Measurements from ENCODE around the gene SAPCD1.
A peak's percentile ranks its signal among the peaks of the same experiment; 100 is the strongest.

Gene SAPCD1

DNA sequence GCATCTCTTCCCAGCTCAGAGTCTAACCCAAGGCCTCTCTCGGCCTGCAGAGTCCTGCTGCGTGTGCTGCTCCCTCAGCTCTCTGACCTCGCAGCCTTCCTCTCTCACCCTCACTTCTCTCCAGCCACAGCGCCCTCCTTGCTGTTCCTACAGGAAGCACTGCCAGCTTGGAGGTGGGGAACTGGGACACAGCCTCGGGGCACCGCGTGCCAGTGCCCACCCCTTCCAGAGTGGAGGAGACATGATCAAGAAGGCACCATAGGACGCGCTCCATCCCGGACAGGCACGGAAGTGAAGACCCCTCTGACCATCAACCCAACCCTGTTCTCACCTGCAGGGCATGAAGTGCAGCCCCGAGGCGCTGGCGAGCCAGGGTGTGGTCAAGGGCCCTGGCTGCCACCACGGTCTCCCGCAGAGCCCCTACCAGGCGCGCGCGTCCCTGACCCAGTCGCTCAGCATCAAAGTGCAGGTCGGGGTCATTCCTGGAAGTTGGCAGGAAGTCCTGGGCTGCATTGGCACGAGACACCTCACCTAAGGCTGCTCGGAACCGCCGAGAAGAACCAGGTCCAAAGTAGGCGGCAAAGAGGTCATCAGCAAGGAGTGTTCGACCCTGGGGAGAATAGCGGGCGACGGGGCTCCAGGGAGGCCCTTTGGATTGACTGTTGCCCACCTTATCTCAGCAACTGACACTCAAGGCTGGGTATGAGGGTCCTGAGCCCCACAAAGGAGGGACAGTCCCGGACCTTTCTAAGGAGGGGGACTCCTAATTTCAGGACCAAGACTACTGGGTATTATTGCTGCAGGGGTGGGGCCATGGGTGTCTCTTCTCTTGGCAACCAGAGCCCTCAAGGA is 13.4 kb downstream of the SAPCD1 start:
- peaks cover 11% of the 10 kb centered on the region for H3K36me3 Mint-ChIP-seq (ENCODE audit: low read depth)
- DNase-seq (no peak), ATAC-seq (no peak)
- H3K4me1 Mint-ChIP-seq = peaks cover 55% of the 10 kb centered on the region
- no peaks in the 10 kb centered on the region for H3K9me3 Mint-ChIP-seq
- no peak overlapping the region for H3K27ac Mint-ChIP-seq
- H3K4me3 Mint-ChIP-seq = peak overlapping the region; percentile 4
- no peaks in the 10 kb centered on the region for H3K27me3 Mint-ChIP-seq

- Mint-ChIP-seq H3K27ac (peak overlapping the region; percentile 59), H3K9me3 (no peaks in the 10 kb centered on the region)
- ATAC-seq = peak; percentile 3
Observed at GRCh38 chr6:31776485-31776988, 14.1 kb downstream of the SAPCD1 start.

DNA sequence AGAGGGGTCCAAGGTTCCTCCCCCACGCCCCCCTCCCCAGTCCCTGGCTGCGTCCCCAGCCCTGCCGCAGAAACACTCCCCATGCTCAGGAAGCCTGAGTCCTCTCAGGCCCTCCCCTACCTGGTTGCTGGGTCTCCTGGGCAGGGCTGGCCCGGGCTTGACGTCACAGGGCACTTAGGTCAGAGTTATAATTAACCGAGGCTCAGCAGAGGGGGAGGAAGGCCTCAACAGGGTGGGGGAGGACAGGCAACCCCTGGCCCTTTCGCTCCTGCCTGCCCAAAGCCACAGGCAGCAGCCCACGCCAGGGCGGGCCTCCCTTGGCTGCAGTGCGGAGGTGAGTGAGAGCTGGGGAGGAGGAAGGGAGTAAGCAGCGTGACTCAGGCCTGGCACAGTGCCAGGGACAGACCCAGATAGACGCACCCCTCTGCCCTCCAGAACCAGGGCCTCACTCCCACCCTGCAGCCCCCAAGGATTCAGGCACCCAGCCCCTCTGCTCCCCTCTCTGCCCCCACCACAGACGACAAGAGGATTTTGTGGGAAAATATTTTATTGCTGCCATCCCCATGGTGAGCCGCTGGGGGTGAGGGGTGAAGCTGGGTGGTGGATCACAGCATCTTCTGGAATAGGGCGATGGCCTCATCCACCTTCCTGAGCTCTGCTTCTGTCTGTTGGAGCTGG is 14.7 kb downstream of the SAPCD1 start, which contains the start of gene VWA7:
Gene VWA7 (minus strand): TSS at position 340 of the 678 bp plus-strand sequence. CDS start 549 bp downstream, outside the sequence.
- Mint-ChIP-seq H3K27ac (peak within 1 kb of the TSS; percentile 59), H3K4me1 (peaks cover 43% of the 10 kb centered on the region), H3K9me3 (no peaks in the 10 kb centered on the region), H3K36me3 (ENCODE audit: low read depth) (peaks cover 14% of the 10 kb centered on the region), H3K4me3 (peak within 1 kb of the TSS; percentile 4), H3K27me3 (no peaks in the 10 kb centered on the region)
- peak; percentile 84 for DNase-seq
- peak; percentile 92 for ATAC-seq

More at GRCh38 chr6:31776485-31776988, 14.1 kb downstream of the SAPCD1 start:
- no peaks in the 10 kb centered on the region for H3K27me3 Mint-ChIP-seq
- DNase-seq = no peak
- H3K4me3 Mint-ChIP-seq = peak overlapping the region; percentile 4
- H3K36me3 Mint-ChIP-seq (ENCODE audit: low read depth) = peaks cover 12% of the 10 kb centered on the region
- peaks cover 48% of the 10 kb centered on the region for H3K4me1 Mint-ChIP-seq

- Mint-ChIP-seq H3K4me1 (peaks cover 39% of the 10 kb centered on the region), H3K36me3 (ENCODE audit: low read depth) (peaks cover 18% of the 10 kb centered on the region), H3K4me3 (no peak overlapping the region)
Observed at GRCh38 chr6:31777667-31778050, 15.2 kb downstream of the SAPCD1 start.

GRCh38 chr6:31778193-31778592 is 15.7 kb downstream of the SAPCD1 start:
- ATAC-seq (no peak), DNase-seq (no peak)
- Mint-ChIP-seq H3K27ac (peak overlapping the region; percentile 59), H3K36me3 (ENCODE audit: low read depth) (peaks cover 21% of the 10 kb centered on the region), H3K4me3 (no peak overlapping the region), H3K4me1 (peaks cover 34% of the 10 kb centered on the region), H3K27me3 (no peaks in the 10 kb centered on the region), H3K9me3 (no peaks in the 10 kb centered on the region)

More at GRCh38 chr6:31777667-31778050, 15.2 kb downstream of the SAPCD1 start:
- H3K9me3 Mint-ChIP-seq = no peaks in the 10 kb centered on the region
- peak overlapping the region; percentile 59 for H3K27ac Mint-ChIP-seq
- ATAC-seq (no peak), DNase-seq (no peak)
- H3K27me3 Mint-ChIP-seq = no peaks in the 10 kb centered on the region

DNA sequence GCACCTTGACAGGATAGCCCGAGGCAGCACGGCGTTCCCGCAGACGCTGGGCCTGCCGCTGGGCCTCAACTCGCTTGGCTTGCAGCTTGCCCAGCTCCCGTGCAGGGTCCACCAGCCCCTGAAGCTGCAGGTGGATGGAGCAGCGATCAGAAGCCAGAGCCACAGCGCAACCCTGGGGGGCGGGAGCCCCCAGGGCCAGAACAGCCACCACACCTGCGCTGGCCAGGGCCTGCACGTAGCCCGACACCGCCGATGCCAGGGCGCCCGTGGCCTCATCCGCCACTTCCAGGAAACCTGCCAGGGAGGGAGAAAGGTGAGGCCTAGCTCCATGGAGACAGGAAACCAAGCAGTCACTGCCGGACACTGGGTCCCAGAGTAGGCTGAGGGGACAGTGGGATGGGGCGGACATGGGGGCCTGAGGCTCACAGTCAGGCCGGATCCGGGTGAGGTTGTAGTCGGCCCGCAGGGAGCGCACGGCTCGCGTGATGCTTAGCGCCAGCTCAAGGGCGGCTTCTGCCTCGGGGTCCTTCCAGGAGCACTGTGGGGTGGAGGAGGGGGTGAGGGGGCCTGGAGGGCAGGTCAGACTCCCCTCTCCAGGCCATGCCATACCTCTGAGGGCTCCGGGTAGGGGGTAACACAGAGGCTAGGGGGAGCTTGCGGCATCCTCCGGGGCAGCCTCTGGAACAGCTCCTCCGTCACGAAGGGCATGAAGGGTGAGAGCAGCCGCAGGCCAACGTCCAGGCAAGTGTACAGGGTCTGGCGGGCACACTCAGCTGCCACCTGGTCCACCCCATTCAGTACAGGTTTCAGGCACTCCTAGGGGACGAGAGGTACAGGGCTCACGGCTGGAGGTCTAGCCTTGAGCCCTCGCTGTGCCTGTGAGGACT is 16.8 kb downstream of the SAPCD1 start:
- no peak for ATAC-seq

GRCh38 chr6:31779908-31780307 is 17.5 kb downstream of the SAPCD1 start:
- Mint-ChIP-seq H3K36me3 (ENCODE audit: low read depth) (peaks cover 32% of the 10 kb centered on the region), H3K9me3 (no peaks in the 10 kb centered on the region), H3K4me1 (peaks cover 23% of the 10 kb centered on the region), H3K27me3 (no peaks in the 10 kb centered on the region), H3K4me3 (no peak overlapping the region), H3K27ac (no peak overlapping the region)
- DNase-seq (no peak), ATAC-seq (no peak)

More for the DNA sequence above, 16.8 kb downstream of the SAPCD1 start:
- no peaks in the 10 kb centered on the region for H3K27me3 Mint-ChIP-seq
- no peaks in the 10 kb centered on the region for H3K9me3 Mint-ChIP-seq
- H3K36me3 Mint-ChIP-seq (ENCODE audit: low read depth) = peaks cover 25% of the 10 kb centered on the region
- H3K4me1 Mint-ChIP-seq = peaks cover 25% of the 10 kb centered on the region
- no peak for DNase-seq
- no peak overlapping the region for H3K27ac Mint-ChIP-seq
- no peak overlapping the region for H3K4me3 Mint-ChIP-seq

DNA sequence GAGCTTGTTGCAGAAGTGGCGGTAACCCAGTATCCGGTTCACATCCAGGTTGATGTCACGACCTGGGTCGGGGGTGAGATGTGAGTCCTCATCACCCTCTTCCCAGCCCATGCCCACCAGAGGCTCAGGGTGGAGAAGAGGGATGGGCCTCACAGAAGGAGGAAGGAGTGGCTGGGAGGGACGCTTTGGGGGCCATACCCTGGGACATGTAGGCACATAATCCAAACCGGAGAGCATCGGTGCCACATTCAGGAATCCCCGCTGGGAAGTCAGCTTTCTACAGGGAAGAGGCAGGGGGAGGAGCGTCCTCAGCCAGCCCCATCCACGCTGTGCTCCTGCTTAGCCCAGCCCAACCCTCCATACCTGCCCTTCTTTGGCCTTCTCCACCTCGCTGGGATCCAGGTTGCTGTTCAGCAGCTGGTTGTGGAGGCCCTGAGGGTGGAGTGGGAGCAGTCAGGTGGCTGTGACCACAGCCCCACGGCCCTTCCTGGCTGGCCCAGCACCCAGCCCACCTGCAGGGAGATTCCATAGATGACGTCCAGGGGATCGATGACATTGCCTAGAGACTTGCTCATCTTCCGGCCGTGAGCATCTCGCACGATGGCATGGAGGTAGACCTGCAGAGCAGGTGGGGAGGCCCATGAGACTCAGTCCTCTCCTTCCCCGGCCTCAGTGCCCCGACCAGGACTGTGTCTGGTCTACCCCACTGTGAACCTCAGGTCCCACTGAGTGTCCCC is 18.2 kb downstream of the SAPCD1 start:
- peaks cover 34% of the 10 kb centered on the region for H3K36me3 Mint-ChIP-seq (ENCODE audit: low read depth)
- H3K27ac Mint-ChIP-seq = no peak overlapping the region
- DNase-seq (no peak), ATAC-seq (no peak)
- no peaks in the 10 kb centered on the region for H3K9me3 Mint-ChIP-seq
- H3K27me3 Mint-ChIP-seq = no peaks in the 10 kb centered on the region
- peaks cover 21% of the 10 kb centered on the region for H3K4me1 Mint-ChIP-seq
- H3K4me3 Mint-ChIP-seq = no peak overlapping the region

DNA sequence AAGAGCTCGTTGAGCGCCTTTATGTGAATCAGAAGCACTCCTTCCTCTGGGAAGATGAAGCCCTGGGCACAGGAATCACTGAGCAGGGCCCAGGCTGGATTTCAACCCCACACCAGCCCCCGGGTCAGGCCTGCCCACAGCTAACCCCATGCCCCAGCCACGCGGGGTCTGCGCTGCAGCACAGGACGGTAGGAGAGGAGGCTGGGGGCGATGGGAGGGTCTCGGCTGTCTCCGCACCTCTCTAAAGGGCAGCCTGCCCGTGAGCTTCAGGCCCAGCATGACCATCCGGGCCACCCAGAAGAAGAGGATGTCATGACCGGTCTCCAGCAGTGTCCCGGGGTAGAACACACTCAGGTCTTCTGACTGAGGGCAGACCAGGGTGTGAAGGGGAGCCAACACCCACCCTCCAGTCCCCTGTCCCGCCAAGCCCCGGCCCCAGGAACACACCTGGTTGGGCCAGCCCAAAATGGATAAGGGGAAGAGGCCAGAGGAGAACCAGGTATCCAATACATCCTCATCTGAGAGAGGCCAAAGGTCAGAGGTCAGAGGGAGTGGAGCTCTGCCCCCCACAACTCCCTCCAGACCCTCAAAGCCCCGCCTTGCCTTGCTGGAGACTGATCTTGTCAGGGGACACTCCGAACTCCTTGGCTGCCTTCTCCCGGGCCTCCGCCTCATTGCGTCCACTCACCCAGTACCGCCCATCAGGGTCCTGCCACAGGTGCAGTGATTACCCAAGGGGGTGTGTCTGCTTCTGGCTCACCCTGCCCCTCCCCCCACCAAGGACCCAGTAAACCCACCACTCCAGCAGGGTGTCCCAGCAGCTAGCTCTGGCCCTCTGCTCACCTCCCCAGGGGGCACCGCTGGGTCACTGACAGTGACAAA is 19.0 kb downstream of the SAPCD1 start:
- Mint-ChIP-seq H3K9me3 (no peaks in the 10 kb centered on the region), H3K27me3 (no peaks in the 10 kb centered on the region), H3K36me3 (ENCODE audit: low read depth) (peaks cover 37% of the 10 kb centered on the region), H3K4me3 (no peak overlapping the region), H3K27ac (no peak overlapping the region), H3K4me1 (peaks cover 15% of the 10 kb centered on the region)
- DNase-seq (no peak), ATAC-seq (no peak)

- Mint-ChIP-seq H3K9me3 (no peaks in the 10 kb centered on the region), H3K36me3 (ENCODE audit: low read depth) (peaks cover 41% of the 10 kb centered on the region), H3K27me3 (no peaks in the 10 kb centered on the region), H3K27ac (no peak overlapping the region), H3K4me1 (peaks cover 6% of the 10 kb centered on the region), H3K4me3 (no peak overlapping the region)
- DNase-seq = no peak
- no peak for ATAC-seq
Observed at GRCh38 chr6:31782126-31782855, 19.8 kb downstream of the SAPCD1 start.

- Mint-ChIP-seq H3K27me3 (no peaks in the 10 kb centered on the region), H3K27ac (no peak overlapping the region), H3K9me3 (no peaks in the 10 kb centered on the region), H3K4me1 (peaks cover 3% of the 10 kb centered on the region), H3K4me3 (no peak overlapping the region), H3K36me3 (ENCODE audit: low read depth) (peaks cover 43% of the 10 kb centered on the region)
- ATAC-seq (no peak), DNase-seq (no peak)
Observed at GRCh38 chr6:31784098-31784925, 21.9 kb downstream of the SAPCD1 start.

- Mint-ChIP-seq H3K4me1 (peaks cover 5% of the 10 kb centered on the region), H3K9me3 (no peaks in the 10 kb centered on the region), H3K36me3 (ENCODE audit: low read depth) (peaks cover 46% of the 10 kb centered on the region), H3K27me3 (no peaks in the 10 kb centered on the region), H3K27ac (no peak overlapping the region), H3K4me3 (no peak overlapping the region)
- DNase-seq = no peak
- ATAC-seq = no peak
Observed at GRCh38 chr6:31785475-31785874, 23.0 kb downstream of the SAPCD1 start.

All from activated naive CD8-positive, alpha-beta T cell treated with anti-CD3 and anti-CD28 coated beads, Interleukin-2, amount 50 U/mL, for 24 hours (primary cell).